UCSD-AML1 (cell line): ENCODE measurements around the gene GSC2.

Experiments
- DNase-seq: peaks from one replicate; lab custom pipeline; 2025; ENCODE audit not compliant: unreplicated experiment; lab: John Stamatoyannopoulos, UW

Gene GSC2

DNA sequence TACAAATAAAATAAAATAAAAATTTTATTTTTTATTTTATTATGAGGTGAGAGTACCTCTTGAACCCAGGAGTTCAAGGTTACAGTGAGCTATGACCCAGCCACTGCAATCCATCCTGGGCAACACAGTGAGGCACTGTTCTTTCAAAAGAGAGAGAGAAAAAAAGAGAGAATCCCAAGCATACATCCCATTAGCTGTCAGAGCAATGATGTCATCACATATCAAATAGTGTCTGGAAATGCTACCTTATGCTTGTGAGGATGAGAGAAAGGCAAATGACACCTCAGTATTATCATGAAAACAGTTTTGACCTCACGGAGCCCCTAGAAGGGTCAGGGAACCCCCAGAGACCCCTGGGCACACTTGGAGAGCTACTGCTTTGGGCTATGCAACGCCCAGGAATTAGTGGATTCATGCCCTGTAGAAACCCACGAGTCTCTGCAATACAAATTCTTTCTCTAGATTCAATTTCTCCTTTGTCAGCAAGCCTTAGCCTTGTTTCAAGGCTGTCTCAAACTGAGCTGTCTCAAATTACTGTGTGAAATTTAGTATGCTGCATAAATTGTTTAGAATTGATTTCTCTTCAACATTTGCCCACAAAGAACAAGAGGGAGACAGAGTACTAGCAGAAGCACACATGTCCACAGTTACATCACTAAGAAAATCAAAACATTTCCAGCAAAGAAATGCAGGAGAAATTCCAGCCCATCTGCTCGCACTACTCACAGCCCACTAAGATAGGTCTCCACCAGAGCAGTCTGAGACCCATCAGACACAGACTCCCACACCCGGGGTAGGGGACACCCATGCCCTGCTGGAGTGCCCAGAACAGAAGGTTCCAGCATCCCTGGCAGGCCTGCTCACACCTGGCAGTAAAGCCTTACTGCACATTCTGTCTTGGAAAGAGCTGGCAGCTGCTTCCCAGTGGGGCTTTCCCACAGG is 45.9 kb downstream of the GSC2 start:
- DNase-seq: no peak

DNA sequence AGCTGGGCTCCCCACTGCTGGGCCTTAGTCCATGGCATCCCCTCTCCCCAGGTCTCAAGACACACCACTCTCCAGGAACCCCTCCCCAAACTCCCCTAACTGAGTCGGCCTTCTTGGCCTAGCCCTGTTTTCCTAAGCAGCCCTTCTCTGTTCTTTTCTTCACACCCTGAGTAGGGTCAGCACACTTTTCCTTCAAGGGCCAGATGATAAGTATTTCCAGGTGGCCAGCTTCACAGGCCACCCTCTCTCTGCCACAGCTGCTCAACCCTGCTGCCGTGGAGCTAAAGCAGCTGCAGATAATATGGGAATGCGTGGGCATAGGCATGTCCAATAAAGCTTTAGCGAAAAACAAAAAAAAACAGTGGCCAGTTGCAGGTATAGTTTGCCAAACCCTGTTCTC is 51.9 kb downstream of the GSC2 start:
- no peak for DNase-seq

DNA sequence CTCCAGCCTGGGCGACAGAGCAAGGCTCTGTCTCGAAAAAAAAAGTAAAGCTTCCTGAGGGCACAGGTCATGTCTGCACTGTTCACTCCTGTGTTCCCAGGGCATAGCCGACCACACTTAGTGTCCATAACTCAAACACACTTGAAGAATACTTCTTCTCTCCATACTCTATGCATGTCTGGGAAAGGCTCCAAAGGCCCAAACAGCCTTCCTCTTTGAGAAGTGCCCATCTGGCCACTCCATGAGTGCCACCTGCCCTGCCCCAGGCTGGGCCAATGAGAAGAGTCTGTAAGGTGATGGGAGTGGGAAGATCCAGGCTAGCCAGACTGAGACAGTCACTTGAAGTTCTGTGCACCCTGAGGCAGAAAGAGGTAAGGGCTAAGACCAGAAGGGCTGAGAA is 52.6 kb downstream of the GSC2 start:
- DNase-seq: no peak
